GM04503 (cell line): Measurements from ENCODE around the gene MRPL12.

Experiments used
- DNase-seq: peaks from one replicate; pipeline ENCODE4 v3.0.0-alpha.2; 2012; ENCODE audit warnings: low read depth

The MRPL12 gene

DNA sequence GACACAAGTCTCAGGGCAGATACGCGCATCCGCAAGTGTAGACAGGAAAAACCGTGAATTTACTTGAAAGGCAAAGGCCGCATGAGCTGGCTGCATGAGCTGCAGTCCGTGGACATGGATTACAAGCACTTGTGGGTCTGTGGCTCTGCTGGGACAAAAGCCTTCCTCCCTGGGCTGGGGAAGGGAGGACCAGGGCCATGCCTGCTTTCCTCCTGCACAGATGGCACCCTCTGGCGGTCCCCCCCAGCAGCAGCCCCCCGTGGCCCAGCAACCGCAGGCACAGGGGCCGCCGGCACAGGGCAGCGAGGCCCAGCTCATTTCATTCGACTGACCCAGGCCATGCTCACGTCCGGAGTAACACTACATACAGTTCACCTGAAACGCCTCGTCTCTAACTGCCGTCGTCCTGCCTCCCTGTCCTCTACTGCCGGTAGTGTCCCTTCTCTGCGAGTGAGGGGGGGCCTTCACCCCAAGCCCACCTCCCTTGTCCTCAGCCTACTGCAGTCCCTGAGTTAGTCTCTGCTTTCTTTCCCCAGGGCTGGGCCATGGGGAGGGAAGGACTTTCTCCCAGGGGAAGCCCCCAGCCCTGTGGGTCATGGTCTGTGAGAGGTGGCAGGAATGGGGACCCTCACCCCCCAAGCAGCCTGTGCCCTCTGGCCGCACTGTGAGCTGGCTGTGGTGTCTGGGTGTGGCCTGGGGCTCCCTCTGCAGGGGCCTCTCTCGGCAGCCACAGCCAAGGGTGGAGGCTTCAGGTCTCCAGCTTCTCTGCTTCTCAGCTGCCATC, 1.7 kb upstream of the MRPL12 start:
- DNase-seq, result no peak

DNA sequence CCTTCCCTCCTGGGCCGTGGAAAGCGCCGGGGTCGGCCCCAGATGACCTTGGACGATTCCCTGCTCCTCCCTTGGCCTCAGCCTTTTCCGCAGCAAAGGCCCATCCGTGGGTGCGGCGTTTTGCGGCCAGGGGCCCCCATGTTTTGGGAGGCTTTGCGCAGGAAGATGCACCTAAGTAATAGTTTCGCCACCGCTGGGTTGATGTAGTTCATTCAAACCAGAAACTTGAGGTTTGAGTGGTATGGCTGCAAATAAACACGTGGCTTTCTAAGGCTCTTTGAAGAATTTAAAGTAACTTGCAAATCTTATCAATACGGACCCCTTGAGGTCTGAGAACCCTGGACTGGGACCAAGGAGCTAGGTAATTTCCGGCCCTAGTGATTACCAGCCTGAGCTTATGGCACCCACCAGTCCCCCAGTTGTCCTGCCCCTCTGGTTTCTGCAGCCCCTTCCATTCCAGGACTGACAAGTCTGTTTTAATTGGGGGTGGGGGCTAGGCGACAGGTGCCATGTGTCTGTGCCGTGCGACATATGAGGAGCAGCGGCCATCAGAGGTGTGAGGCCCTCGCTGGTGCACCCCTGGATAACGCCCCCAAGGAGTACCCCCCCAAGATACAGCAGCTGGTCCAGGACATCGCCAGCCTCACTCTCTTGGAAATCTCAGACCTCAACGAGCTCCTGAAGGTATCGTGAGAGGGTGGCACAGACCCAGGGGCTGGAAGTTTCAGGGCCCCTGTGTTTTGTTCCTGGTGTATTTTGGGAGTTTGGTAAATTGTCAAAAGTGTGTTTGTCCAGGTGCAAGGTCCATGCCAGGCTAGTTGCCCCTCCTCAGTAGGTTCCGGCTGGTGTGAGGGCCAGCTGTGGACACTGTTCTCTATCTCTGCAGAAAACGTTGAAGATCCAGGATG, 834 bp downstream of the MRPL12 start:
- DNase-seq, result no peak

DNA sequence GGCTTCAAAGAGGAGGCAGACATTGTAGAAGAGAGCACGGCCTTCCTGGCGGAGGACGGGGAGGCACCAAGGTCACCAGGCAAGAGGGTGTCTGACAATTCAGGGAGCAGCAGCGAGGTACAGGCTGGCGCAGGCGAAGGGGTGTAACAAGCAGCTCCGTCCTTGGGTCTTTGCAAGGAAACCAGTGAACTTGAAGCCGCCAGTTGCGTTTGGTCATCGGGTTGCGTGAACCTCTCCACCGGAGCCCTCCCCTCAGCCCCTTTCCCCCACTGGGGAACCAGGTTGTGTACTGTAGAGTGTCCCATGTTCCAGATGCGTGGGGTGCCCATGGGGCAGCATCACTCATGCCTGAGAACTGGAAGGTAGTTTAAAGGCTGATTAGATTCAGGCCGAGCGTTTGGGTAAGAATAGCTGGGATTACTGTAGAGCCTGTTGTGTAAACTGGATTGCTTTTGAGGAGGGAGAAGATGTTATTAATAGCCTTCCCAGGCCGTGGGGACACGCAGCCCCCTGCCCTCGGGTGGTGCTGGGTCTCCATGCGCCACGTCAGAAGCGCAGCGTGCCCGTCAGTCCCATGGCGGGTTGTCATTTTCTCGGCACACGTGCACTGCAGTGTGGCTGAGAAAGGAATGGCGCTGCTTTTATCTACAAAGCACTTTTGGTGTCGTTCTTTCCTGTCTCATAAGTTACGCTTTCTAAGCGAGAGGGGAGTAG, 2.5 kb downstream of the MRPL12 start:
- no peak for DNase-seq

DNA sequence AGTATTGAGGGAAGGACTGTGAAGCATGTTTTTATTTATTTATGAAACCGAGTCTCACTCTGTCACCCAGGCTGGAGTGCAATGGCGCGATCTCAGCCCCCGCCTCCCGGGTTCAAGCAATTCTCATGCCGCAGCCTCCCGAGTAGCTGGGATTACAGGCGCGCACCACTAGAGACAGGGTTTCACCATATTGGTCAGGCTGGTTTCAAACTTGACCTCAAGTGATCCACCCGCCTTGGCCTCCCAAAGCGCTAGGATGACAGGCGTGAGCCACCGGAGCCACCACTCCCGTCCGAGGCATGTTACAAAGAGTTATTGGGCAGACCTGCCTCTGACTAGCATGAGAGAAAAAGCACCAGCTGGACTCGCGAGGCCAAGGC, 3.1 kb downstream of the MRPL12 start:
- no peak for DNase-seq

DNA sequence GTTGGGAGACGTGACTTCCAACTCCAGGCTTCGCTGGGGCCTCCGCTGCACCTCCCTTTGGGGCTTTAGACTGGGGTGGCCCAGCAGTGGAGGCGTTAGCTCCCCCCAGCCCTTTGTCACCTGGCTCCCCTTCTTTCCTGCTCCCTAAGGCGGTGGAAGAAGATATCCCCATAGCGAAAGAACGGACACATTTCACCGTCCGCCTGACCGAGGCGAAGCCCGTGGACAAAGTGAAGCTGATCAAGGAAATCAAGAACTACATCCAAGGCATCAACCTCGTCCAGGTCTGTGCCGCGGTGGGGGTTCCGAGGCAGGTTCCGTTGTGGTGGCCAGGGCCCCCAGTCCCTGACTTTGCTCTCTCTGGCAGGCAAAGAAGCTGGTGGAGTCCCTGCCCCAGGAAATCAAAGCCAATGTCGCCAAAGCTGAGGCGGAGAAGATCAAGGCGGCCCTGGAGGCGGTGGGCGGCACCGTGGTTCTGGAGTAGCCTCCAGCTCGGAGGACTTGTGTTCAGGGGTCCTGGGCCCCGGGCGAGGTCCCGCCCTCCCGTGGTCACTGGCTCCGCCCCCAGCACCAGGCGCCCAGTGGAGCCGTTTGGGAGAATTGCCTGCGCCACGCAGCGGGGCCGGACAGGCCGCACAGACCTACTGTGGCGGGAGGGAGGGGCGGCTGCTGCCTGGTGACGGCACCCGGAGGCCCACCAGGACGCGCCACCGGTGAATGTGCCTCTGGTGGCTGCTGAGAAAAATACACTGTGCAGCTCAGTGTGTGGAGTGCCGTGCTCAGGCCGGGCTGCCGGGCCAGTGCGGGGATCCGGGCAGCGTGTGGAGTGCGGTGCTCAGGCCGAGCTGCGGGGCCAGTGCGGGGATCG, 3.8 kb downstream of the MRPL12 start:
- DNase-seq, result no peak

DNA sequence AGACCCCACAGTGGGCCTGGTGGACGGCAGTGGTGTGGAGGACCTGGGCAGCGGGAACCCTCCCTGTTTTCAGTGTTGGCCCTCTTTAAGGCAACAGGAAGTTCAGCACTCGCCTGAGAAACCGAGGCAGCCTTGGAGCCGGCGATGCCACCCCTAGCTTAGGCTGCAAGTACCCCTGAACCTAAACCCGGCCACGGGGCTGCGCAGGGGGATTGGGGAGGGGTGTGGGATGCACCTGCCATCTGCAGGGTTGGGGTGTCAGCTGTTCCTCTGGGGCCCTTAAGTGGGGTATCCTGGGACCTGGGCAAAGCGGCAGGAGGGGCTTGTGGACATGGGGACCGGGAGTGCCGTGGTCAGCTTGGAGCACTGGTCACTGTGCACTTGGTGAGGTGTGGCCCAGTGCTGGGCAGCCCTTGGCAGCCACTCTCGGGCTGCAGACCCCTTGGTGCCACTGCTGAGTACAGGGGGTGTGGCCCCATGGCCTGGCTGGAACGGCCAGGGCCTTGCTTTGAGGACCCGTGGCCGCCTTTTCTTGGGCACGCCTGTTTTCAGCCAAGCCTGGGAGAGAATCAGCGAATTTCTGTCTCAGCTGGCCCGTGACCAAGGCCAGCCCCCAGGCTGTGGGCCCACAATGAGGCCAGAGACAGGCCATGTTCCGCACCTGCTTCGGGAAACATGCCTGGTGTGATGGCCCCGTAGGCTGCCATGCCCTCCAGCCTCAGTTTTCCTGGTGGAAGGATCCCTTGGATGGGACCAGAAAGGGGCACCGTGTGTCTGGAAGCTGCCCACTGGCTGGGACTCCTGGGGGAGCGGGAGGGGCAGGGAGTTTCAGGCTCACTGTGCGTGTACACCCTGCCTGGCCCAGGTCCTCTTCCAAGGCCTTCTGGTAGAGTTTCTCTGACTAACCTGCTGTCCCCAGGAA, 4.8 kb downstream of the MRPL12 start:
- no peak for DNase-seq

DNA sequence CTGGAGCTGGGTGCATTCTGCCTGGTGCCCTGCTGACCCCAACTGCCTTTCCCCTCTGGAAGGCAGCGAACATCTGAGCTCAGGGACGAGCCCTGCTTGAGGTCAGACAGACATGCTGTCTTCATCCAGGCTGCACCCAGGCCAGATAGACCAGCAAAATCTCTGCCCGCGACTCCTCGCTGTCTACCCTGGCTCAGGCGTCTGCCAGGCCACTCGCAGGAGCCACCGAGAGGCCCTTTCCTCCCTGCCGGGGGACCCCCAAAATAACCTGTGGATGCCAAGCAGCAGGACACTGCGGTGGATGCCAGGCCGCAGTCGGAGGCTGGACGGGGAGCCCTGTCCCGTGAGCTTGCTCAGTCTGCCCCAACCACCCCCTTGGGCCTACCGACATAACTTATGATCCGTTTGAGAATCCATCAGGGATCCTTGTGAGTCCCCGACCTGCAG, 5.6 kb downstream of the MRPL12 start:
- DNase-seq, result no peak

DNA sequence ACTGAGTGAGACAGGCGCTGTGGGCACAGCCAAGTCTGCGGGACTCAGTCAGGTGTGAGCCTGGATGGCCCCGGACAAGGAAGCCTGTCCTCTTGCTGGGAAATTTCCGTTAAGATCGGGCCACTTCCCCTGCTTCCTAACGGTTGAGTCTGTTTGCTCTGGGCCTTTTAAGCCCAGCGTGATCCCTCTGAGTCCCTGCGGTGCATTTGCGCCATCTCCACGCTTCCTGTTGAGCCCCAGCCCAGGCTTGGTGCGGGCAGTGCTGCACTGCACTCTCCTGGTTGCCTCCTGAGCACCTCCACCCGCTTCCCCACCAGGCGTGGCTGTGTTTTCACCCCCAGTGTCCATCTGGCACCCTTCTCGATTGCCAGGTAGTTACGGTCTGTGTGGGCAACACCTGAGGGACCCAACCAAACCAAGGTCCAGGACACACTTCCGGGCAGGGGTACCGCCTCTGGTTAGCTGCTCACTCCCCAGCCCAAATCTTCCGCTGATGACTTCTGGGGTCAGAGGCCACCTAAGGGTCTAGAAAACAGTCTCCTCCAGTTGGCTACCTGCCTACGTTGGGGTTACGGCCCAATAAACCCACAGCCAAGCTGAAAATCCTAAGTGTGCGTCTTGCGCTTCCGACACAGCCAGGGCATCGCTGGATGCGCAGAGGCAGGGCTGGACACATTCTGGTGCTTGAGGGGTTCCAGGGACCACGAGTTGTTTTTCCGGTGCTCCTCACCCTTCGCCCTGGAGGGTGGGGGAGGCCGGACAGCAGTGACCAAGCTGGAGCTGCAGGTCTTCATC, 7.5 kb downstream of the MRPL12 start:
- DNase-seq, result no peak

DNA sequence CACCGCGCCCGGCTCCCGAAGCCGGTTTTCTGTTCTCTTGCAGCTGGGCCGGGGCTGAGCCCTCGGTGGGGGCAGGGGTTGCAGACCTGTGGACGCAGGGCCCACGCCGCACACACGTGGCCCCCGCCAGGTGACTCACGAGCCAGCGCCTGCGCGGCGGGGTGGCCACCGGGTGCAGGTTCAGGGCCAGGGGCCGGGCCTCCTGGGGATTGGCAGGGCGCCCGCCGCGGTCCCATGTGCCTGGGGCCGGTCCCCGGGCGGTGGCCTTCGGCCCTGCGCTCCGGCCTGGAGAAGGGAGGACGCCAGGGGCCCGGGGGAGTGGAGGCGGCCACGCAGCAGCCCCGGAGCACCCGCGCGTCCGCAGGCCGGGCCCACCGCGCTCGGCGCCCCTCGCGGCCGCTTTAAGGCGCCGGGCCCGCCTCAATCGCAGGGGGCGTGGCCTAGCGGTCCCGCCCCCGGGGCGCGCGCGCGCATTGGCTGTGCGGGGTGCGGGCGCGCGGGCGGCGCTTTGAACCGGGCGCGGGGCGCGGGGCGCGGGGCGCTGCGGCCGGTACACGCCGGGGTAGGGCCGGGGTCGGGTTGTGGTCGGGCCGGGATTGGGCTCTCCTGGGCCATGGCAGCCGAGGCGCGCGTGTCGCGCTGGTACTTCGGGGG, 8.8 kb downstream of the MRPL12 start, which contains the start of gene SLC25A10:
TSS of gene SLC25A10 (plus strand) at position 471 of the 654 bp plus-strand sequence. CDS start at position 614, 143 bp downstream.
- DNase-seq, result no peak

DNA sequence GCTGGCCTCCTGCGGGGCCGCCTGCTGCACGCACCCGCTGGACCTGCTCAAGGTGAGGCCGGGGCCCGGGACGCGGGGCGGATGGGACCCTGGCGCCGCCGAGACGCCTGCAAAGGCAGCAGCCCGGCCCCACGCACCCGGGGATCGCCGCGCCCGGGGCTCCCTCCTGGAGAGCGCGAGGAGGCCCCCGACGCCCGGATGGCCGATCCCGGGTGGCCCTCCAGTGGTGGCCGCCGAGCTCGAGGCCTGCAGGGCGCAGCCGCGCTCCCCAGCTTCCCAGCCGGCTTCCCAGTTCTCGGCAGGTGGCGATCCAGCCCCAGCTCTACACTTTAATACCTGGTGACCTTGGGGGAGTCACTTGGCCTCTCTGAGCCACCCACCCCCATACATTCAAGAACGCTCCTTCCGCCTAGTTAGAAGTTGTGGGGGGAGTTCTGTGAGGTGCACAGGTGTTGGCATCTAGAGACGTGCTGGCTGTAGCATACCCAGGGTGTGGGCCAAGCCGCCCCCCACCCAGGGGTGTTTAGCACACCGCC, 9.4 kb downstream of the MRPL12 start:
- DNase-seq, result no peak

DNA sequence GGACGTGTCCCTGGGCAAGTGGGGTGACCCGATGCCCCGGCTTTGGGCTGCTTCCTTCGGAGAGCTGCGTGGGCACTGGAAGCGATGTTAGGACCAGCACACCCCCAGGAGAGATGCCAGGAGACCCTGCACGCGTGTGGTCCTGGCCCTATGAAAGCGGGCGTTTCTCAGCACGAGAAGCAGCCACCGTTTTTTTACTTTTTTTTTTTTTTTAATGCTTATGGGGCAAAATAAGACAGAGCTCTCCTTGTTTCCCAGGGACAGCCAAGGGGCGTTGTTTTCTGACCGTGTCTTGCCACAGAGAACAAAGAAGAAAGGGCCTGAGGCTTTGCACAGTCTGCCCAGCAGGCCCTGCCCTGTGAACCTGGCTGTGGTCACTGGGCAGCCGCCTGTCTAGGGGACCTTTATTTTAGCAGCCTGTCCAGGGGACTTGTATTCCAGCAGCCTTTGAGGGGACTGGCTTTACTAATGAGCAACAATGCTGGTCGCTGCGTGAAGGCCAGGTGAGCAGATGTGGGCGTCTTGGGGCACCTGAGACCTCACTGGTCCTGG, 9.9 kb downstream of the MRPL12 start:
- DNase-seq, result no peak

DNA sequence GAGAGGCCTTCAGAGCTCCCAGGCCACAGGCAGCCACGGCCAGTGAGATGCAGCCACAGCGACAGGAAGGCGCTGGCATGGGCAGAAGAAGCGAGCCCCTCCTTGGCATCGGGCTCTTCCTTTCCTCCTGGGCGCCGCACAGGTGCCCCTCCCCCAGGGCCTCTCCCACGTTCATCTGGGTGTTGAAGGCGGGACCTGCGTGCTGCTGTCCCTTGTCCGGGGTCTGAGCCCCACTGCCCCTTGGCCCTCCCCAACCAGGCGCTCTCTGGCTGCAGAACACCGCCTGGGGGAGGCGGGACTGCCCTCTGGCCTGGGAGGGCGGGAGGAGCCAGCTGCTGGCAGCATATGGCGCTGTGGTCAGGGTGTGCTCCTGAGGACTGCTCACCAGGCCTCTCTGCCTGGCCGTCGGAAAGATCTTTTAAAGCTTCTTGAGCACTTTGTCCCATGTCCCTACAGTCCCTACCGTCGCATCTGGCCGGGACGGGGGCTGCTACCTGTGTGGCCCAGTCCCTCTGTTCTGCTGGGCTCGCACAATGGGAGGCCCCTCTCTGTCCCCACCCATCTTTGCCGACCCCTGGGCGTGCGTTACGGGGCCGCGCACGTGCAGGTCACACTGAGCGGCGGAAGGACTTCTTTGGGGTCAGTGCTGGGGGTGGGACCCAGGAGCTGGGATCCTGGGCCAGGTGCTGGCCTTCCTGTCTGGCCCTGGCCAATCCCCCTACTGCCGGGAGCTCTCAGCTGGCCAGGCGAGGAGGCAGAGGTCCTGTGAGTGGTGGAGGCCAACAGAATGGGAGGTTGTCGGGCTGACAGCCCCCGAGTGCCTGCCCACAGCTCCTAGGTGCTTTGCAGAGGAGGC, 10.6 kb downstream of the MRPL12 start:
- no peak for DNase-seq

DNA sequence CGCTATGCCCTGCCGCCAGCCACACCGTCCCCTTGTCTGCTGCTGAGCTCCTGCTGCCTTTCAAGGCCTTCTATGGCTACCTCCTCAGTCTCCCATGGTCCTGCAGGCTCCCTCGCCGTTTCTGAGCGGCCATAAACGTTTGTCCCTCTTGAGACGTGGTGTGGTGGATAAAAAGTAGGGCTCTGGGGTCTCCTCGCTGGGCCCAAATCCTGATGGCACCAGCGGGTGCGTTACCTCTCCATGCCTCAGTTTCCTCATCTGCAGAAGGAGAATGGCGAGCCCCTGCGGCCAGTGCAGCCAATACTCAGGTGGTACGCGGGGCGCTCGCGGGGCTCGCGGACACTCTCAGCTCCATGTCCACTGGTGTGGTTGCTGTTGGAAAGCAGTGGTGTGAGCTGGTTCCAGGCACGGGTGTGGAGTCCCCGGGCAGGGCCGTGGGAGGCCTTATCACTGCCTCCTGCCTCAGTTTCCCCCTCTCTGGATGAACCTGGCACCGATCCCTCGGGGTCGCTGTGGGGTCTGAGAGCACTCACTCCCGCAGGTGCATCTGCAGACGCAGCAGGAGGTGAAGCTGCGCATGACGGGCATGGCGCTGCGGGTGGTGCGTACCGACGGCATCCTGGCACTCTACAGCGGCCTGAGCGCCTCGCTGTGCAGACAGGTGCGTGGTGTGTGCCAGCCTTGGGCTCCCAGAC, 11.4 kb downstream of the MRPL12 start:
- no peak for DNase-seq

DNA sequence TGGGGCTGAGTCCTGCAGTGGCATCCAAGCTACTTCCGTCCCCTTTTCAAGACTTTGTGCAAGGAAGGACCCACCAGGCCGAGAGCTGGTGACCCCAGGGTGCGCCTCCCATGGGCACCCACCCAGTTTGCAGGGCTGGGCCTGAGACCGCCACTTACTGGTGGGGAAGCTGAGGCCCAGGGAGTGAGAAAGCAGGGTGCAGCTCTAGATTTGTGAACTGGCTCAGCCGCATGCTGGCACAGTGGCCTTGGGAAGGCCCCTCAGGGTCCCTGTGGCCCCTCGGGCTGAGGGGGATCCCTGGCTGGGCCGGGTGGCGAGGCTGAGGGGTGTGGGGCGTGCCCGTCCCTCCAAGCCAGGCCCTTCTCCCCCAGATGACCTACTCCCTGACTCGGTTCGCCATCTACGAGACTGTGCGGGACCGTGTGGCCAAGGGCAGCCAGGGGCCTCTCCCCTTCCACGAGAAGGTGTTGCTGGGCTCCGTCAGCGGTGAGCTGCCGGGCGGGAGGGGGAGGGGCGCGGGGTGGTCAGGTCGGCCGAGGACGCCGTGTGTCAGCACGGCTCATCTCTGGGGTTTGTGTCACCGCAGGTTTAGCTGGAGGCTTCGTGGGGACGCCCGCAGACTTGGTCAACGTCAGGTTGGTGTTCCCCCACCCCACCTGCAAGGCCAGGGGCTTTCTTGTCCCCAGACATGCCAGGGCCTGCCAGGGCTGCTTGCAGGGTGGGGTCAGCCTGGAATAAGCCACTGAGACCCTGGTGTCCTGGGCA, 12.1 kb downstream of the MRPL12 start:
- no peak for DNase-seq

DNA sequence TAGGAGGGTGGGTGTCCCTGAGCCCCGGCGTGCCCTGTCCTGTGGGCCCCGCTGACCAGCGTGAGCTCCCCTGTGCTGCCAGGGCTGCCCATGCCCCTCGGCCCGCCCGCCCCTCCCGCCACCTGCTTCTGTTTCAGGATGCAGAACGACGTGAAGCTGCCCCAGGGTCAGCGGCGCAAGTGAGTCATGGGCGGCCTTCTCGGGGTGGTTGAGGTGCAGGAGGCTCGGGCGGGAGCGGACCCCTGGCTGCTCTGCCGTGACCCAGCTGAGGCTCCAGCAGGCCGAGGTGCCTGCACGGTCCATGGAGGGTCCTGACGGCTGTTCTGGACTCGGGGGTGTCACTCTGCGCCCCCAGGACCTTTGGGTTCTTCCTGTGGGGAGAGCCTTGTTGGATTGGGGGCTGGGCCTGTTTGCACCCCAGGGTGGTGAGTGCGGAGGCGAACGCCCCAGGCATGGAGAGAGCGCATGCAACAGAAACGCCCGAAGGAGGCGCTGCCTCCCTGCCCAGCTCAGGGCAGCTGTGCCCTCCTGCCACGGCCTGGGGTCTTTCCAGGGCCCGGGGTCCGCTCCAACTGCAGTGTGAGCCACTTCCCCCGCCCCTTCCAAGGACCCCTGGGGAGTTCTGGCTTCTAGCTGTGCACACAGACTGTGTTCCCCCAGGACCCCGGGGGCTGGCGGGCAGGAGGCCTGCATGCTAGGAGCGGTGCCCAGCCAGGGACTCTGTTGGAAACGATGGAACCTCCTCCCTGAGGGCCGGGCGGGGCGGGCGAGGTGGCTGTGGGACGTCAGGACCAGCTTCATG, 12.9 kb downstream of the MRPL12 start:
- DNase-seq, result no peak
